H1 (cell line): ENCODE data around the gene GALC. TPM values are rescaled to one million over a fixed set of nuclear protein-coding genes. Genes with fewer than 3 reads are reported as not detected.

Source experiments
- CTCF ChIA-PET: fragments of 300-600 bp; sonication (Branson Sonifier 250); formaldehyde crosslinking; loops from one replicate; lab custom pipeline; 2021; ENCODE audit not compliant: partially characterized antibody; lab: Charles Lee
- POLR2A ChIA-PET: fragments of 300-600 bp; sonication (Branson Sonifier 250); formaldehyde crosslinking; loops from one replicate; lab custom pipeline; 2021; ENCODE audit warnings: inconsistent platforms; ENCODE audit not compliant: partially characterized antibody; lab: Charles Lee
- DNase-seq, 2 experiments: peaks; one replicate each; pipeline versions ENCODE4 v3.0.0 to v3.0.0-alpha.2; 2010 to 2022; ENCODE audit warnings: low spot score in 2 of 2, low read depth in 1 of 2, mixed read lengths in 1 of 2
- FAIRE-seq: peaks from 2 replicates; lab custom pipeline; 2011; peaks lifted over from hg19 to GRCh38; lab: Jason Lieb, UNC
- H2AFZ ChIP-seq: 2 replicates; pipeline ENCODE4 v1.8.1; 2012; ENCODE audit warnings: low read length, inconsistent platforms
- H2AK5ac ChIP-seq: 2 replicates; pipeline ENCODE4 v1.6.1; 2013; ENCODE audit warnings: low read depth, low read length
- H2BK120ac ChIP-seq: replicated peaks from 2 replicates; pipeline ENCODE3; 2013; ENCODE audit warnings: low read depth, low read length, inconsistent platforms
- H2BK12ac ChIP-seq: 2 replicates; pipeline ENCODE4 v1.6.1; 2013; ENCODE audit warnings: low read depth, low read length
- H2BK15ac ChIP-seq: 2 replicates; pipeline ENCODE4 v1.6.1; 2013; ENCODE audit warnings: low read length
- H2BK20ac ChIP-seq: 2 replicates; pipeline ENCODE4 v1.6.1; 2013; ENCODE audit warnings: low read length
- H2BK5ac ChIP-seq: 2 replicates; pipeline ENCODE4 v1.6.1; 2013; ENCODE audit warnings: low read depth, low read length
- H3K14ac ChIP-seq: 2 replicates; pipeline ENCODE4 v1.6.1; 2013; ENCODE audit warnings: inconsistent platforms; ENCODE audit not compliant: insufficient read length
- H3K18ac ChIP-seq: 2 replicates; pipeline ENCODE4 v1.6.1; 2013; ENCODE audit warnings: low read length; ENCODE audit errors: extremely low read depth
- H3K23ac ChIP-seq: 2 replicates; pipeline ENCODE4 v1.6.1; 2013; ENCODE audit warnings: inconsistent platforms; ENCODE audit not compliant: insufficient read length
- H3K23me2 ChIP-seq: 2 replicates; pipeline ENCODE4 v1.6.1; 2013; ENCODE audit warnings: low read depth, low read length
- H3K27ac ChIP-seq: 2 replicates; pipeline ENCODE4 v1.6.1; 2011; ENCODE audit warnings: low read depth, low read length, inconsistent platforms
- H3K27me3 ChIP-seq, 4 experiments: replicated peaks in 1 of 4; 1 replicate in 1 of 4; 2 replicates in 3 of 4; pipeline versions ENCODE4 v1.6.1 to v1.8.1; 2011 to 2013; ENCODE audit warnings: low read length in 3 of 4, mild to moderate bottlenecking in 3 of 4, inconsistent platforms in 2 of 4, mixed read lengths in 2 of 4, moderate library complexity in 1 of 4; ENCODE audit not compliant: control insufficient read depth in 3 of 4, insufficient read depth in 3 of 4; ENCODE audit errors: extremely low read depth in 1 of 4
- H3K36me3 ChIP-seq, 4 experiments: 2 replicates each; pipeline versions ENCODE4 v1.6.1 to v1.8.1; 2011 to 2013; ENCODE audit warnings: mild to moderate bottlenecking in 4 of 4, low read length in 3 of 4, moderate library complexity in 2 of 4, control low read depth in 1 of 4, inconsistent platforms in 1 of 4; ENCODE audit not compliant: insufficient read depth in 4 of 4, control insufficient read depth in 2 of 4
- H3K4ac ChIP-seq: replicated peaks from 2 replicates; pipeline ENCODE3; 2013; ENCODE audit warnings: low read length, low read depth, mixed read lengths, inconsistent platforms; ENCODE audit not compliant: insufficient read length
- H3K4me1 ChIP-seq, 4 experiments: replicated peaks in 1 of 4; 1 replicate in 1 of 4; 2 replicates in 3 of 4; pipeline versions ENCODE4 v1.6.1 to v1.8.1; 2011 to 2013; ENCODE audit warnings: low read length in 3 of 4, inconsistent platforms in 2 of 4, mixed read lengths in 1 of 4; ENCODE audit not compliant: insufficient read depth in 4 of 4, control insufficient read depth in 3 of 4
- H3K4me2 ChIP-seq, 2 experiments: 2 replicates each; pipeline versions ENCODE4 v1.6.1 to v1.8.1; 2011 to 2013; ENCODE audit warnings: low read depth in 2 of 2, low read length in 2 of 2, control low read depth in 1 of 2, inconsistent platforms in 1 of 2, mild to moderate bottlenecking in 1 of 2; ENCODE audit not compliant: insufficient read depth in 1 of 2
- H3K4me3 ChIP-seq, 4 experiments: fragments of 200-600, 300-600 bp in 1 of 4; sonication (generic), shearing (Covaris generic), sonication (Bioruptor Twin) in 1 of 4; 2 replicates each; pipeline versions ENCODE4 v1.5.1 to v1.8.1; 2011 to 2016; ENCODE audit warnings: low read length in 4 of 4, low read depth in 3 of 4, control low read depth in 2 of 4, inconsistent platforms in 2 of 4, mild to moderate bottlenecking in 2 of 4, mixed read lengths in 1 of 4, moderate library complexity in 1 of 4; ENCODE audit not compliant: insufficient read depth in 2 of 4; ENCODE audit errors: extremely low read depth in 1 of 4
- H3K56ac ChIP-seq: replicated peaks from 2 replicates; pipeline ENCODE3; 2013; ENCODE audit warnings: low read depth, mild to moderate bottlenecking, mixed read lengths, low read length, inconsistent platforms; ENCODE audit not compliant: insufficient read length
- H3K79me1 ChIP-seq: 2 replicates; pipeline ENCODE4 v1.6.1; 2013; ENCODE audit warnings: low read depth, low read length, control low read depth
- H3K79me2 ChIP-seq, 2 experiments: 2 replicates each; pipeline versions ENCODE4 v1.6.1 to v1.8.1; 2012 to 2013; ENCODE audit warnings: low read length in 2 of 2, mild to moderate bottlenecking in 2 of 2, inconsistent platforms in 1 of 2; ENCODE audit not compliant: insufficient read depth in 2 of 2, control insufficient read depth in 1 of 2
- H3K9ac ChIP-seq, 4 experiments: replicated peaks in 1 of 4; 1 replicate in 1 of 4; 2 replicates in 3 of 4; pipeline versions ENCODE4 v1.6.1 to v1.8.1; 2011 to 2013; ENCODE audit warnings: low read depth in 3 of 4, low read length in 3 of 4, control low read depth in 2 of 4, mild to moderate bottlenecking in 2 of 4, moderate library complexity in 2 of 4, inconsistent platforms in 1 of 4; ENCODE audit errors: extremely low read depth in 1 of 4
- H3K9me3 ChIP-seq, 2 experiments: 2 replicates each; pipeline versions ENCODE4 v1.6.1 to v1.8.1; 2012 to 2013; ENCODE audit warnings: mild to moderate bottlenecking in 2 of 2, moderate library complexity in 2 of 2, control low read depth in 1 of 2, inconsistent platforms in 1 of 2, low read depth in 1 of 2, low read length in 1 of 2, mixed read lengths in 1 of 2; ENCODE audit not compliant: insufficient read depth in 2 of 2
- H4K20me1 ChIP-seq, 2 experiments: replicated peaks in 1 of 2; 2 replicates each; pipeline versions ENCODE3 to v1.8.1; 2011 to 2013; ENCODE audit warnings: inconsistent platforms in 2 of 2, low read length in 2 of 2, mild to moderate bottlenecking in 1 of 2; ENCODE audit not compliant: insufficient read depth in 2 of 2, control insufficient read depth in 1 of 2
- H4K5ac ChIP-seq: 2 replicates; pipeline ENCODE4 v1.6.1; 2013; ENCODE audit warnings: low read length, low read depth, mixed read lengths, inconsistent platforms; ENCODE audit not compliant: insufficient read length
- H4K8ac ChIP-seq: 2 replicates; pipeline ENCODE4 v1.8.0; 2013; ENCODE audit warnings: mild to moderate bottlenecking, moderate library complexity, low read length, inconsistent platforms; ENCODE audit not compliant: insufficient read depth; ENCODE audit errors: extremely low read depth
- H4K91ac ChIP-seq: replicated peaks from 2 replicates; pipeline ENCODE3; 2013; ENCODE audit warnings: low read length, mixed read lengths, inconsistent platforms; ENCODE audit not compliant: insufficient read length
- CTCF ChIP-seq, 3 experiments: IDR thresholded peaks; 1 replicate in 2 of 3; 2 replicates in 1 of 3; pipeline versions ENCODE4 v1.5.1 to v1.6.1; 2011; ENCODE audit warnings: low read length in 3 of 3, mild to moderate bottlenecking in 3 of 3, inconsistent platforms in 2 of 3, low read depth in 1 of 3, moderate library complexity in 1 of 3; ENCODE audit not compliant: insufficient read depth in 1 of 3; ENCODE audit errors: control extremely low read depth in 1 of 3
- SP1 ChIP-seq: IDR thresholded peaks from 2 replicates; pipeline ENCODE4 v1.6.1; 2011; ENCODE audit warnings: low read depth, low read length
- WGBS, 2 experiments: shearing (Covaris generic) in 1 of 2; methylation state at CpG; one replicate each; pipeline versions ENCODE4 v1.1.6 to v1.1.7; 2013 to 2015; ENCODE audit warnings: low lambda C conversion rate in 2 of 2, mixed read lengths in 2 of 2, inconsistent platforms in 1 of 2, low coverage in 1 of 2, missing lambda C conversion rate in 1 of 2; ENCODE audit not compliant: insufficient replicate concordance in 2 of 2, insufficient coverage in 1 of 2, insufficient read length in 1 of 2; ENCODE audit errors: extremely low coverage in 1 of 2, missing lambda C conversion rate in 1 of 2; 5-methylcytosine and 5-hydroxymethylcytosine counted together
- polyA plus RNA-seq, 7 experiments: library from polyadenylated mRNA; depleted of rRNA in 3 of 7; stranded (reverse) in 5 of 7; unstranded in 2 of 7; fragments of >200 nt in 5 of 7; fragments of 200-250 nt in 2 of 7; gene quantifications; 1 replicate in 5 of 7; 2 replicates in 1 of 7; 4 replicates in 1 of 7; pipeline versions ENCODE4 v1.2.1 to v1.2.3, GENCODE V29; 2011 to 2013; ENCODE audit warnings: missing spikeins in 2 of 7, mixed read lengths in 2 of 7
- total RNA-seq: library from RNA; stranded (reverse); fragmentation: NEBNext Ultra II Directional; extraction: Animal tissue kit (Norgen Biotek cat#: 25700); gene quantifications from 2 replicates; pipeline ENCODE4 v1.2.1, GENCODE V29; 2021

The GALC gene
- total and polyA plus RNA-seq, 2 of the 8 experiments (the other 6 are each of a cell fraction or from before 2014, with no cell fraction given), result 6.1 to 12.3 TPM

GRCh38 chr14:87888136-87888999, 104.6 kb downstream of the GALC start:
- Histone ChIP-seq H3K14ac (no peak overlapping the region), H3K18ac (no peak overlapping the region), H4K91ac (no peak overlapping the region), H3K4ac (no peak overlapping the region), H3K9ac (no peak overlapping the region), H3K79me2 (no peaks in the 10 kb centered on the region), H2BK20ac (no peak overlapping the region), H4K5ac (no peak overlapping the region), H3K4me2 (no peak overlapping the region), H3K9me3 (no peaks in the 10 kb centered on the region), H2BK15ac (no peak overlapping the region), H3K36me3 (no peaks in the 10 kb centered on the region), H2BK5ac (no peak overlapping the region), H3K27ac (no peak overlapping the region), H3K27me3 (no peaks in the 10 kb centered on the region), H3K4me1 (no peaks in the 10 kb centered on the region), H3K23me2 (no peaks in the 10 kb centered on the region), H2AK5ac (no peak overlapping the region), H2AFZ (no peak overlapping the region), H2BK12ac (no peak overlapping the region), H4K8ac (no peak overlapping the region), H3K4me3 (no peak overlapping the region), H2BK120ac (no peak overlapping the region), H3K23ac (no peak overlapping the region), H4K20me1 (no peaks in the 10 kb centered on the region), H3K56ac (no peak overlapping the region), H3K79me1 (no peaks in the 10 kb centered on the region)
- DNase-seq (peak; percentile 39 to 89), FAIRE-seq (peak; percentile 24)
- ChIA-PET CTCF (interaction anchor here (0.6 to 2.0 kb wide), 16 partner anchors 9 to 791 kb away, joined by 3 to 13 read pairs (median 4); no protein-coding TSS in a partner anchor), POLR2A (no interaction called here)
- WGBS, 2 experiments, result 71% methylated on average over 20 of the region's 20 CpGs; no CpG with 5 or more reads in 1 of the 2 experiments
- TF ChIP-seq CTCF (IDR thresholded peaks at IDR 0.05; ENCODE audit: control extremely low read depth in 1 of 3, insufficient read depth in 1 of 3, low read depth in 1 of 3, low read length in 3 of 3), result peak; percentile 78 to 88 (median 87)
- no peak for TF ChIP-seq SP1
